AG08396 (cell line): Measurements from ENCODE around the gene SNX3.

ENCODE experiments used
- DNase-seq: peaks from one replicate; pipeline ENCODE4 v3.0.0; 2012; ENCODE audit warnings: low spot score, mixed read lengths

The SNX3 gene

DNA sequence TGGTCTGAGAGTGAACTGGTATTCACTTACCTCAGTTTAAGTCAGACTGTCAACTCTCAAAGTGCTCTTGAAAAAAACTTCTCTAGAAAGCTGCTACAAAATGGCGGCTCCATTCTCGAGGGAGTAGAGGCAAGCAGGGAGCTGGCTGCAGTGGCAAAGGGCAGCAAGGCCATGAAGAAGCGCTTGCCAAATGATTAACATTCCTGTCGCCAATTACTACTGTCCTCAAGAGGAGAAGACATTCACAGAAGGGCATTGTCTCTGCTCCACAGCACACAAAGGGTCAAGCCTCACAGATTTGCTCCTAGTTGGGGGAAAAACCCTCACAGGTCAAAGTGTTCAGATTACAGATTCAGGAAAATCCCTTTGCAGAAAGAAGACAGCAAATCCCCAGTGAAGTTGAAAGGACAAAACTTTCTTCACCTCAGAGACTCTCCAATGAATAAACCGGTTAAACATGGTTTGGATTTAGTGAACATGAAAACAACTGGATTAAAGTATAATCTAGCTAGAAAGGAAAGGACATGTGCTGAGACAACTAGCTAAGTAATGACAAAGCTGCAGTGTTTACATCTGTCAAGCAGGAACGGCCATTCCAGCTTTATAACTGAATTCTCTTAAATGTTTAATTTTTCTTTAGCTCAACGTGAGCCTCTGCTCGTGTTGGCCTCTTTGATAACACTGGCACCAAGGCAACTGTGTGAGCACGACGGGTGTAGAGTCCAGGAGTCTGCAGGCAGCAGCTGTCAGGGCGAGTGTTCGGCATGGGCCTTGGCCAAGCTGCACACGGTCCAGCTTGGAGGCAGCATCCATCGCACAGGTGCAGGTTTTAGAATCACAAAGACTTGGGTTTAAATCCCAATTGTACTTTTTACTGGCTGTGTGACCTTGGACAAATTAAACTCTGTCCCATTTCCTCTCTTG, 57.4 kb downstream of the SNX3 start:
- no peak for DNase-seq

GRCh38 chr6:108200631-108201030, 60.2 kb downstream of the SNX3 start:
- DNase-seq: no peak

DNA sequence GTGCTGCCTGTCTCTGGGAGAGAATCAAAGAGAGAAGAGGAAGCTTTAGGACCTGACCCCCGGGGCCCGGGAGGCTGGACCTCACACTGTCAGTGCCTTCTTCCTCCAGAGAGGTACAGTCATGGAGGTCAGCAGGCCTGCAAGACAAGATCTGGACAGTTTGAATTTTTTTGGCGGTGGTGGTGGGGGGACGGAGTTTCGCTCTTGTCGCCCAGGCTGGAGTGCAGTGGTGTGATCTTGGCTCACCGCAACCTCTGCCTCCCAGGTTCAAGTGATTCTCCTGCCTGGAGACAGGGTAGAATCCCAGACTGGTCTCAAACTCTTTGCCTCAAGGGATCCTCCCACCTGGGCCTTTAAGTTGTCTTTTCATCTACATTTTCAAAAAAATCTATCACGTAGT, 60.7 kb downstream of the SNX3 start:
- no peak for DNase-seq

DNA sequence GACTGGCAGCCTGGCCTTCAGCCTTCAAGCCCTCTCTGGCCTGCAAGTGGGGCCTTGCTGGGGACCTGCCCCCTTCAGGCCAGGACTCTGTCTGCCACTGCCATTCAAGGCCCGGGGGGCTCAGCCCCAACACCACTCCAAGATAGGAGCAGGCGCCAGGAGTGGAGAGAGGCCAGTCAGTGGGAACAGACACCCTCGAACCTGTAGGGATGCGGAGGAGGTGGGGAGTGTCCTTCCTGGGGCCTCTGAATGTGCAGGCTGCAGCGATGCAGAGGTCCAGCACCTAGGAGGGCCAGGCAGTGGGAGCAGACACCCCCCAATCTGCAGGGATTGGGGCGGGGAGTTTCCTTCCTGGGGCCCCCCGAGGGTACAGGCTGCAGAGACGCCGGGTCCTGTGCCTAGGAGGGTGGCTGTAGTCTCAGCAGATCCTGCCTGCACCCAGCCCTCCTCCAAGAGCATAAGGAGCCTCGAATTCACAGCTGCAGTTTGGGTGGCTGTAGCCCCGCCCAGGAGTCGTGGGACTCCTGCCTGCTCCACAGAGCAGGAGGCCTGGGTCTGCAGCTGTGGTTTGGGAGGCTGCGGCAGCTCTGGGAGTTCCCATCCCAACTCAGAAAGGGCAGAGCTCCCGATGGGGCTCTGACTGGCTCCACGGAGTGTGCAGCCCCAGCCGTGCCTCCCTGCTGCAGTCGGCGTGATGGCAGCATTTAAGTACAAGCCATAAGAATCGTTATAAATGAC, 61.9 kb downstream of the SNX3 start:
- DNase-seq: no peak

- no peak for DNase-seq
Measured at GRCh38 chr6:108195209-108195608, 65.6 kb downstream of the SNX3 start.

DNA sequence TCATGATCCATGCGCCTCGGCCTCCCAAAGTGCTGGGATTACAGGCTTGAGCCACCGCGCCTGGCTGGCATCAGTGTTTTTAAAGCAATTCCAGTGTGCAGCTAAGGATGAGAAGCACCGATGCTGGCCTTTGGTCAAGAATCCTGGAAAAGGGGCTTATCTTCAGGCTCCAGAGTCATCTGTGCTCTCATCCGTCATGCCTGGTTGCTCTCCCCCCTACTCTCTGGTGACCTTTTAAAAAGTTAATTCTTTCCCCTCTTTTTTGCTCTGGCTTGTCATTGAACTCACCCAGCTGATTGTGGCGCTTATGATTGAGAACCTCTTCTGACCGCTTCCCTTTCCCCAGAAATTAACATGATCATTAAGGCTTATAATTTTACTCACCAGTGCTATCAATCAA, 66.3 kb downstream of the SNX3 start:
- no peak for DNase-seq

DNA sequence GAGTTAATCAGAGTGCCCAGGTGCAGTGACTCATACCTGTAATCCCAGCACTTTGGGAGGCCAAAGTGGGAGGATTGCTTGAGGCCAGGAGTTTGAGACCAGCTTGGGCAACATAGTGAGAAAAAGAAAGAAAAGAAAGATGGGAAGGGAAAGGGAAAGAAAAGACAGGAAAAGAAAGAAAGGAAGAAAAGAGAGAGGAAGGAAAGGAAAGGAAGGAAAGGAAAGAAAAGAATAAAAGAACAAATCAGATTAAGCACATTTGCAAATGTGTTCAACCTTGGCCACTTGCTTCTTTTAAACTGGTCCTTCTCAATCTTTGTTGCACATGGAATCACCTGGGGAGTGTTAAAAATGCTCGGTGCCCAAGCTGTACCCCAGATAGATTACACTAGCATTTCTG, 67.0 kb downstream of the SNX3 start:
- no peak for DNase-seq

DNA sequence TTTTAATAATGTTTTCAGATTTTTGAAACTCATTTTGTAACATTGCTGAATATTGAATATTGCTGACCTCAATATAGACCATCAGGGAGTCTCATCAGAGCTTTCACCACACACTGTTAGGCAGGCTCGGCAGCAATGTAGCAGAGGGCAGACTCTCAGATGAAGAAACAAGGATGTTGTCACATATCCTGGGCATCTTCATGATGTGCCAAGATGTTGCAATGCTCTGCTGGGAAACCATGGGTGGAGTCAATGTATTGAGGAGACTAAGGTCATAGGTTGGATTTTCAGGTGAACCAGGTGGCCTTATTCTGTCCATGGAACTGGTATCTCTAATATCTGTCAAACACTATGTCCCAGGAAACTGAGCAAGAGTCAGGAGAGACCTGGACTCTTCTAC, 67.7 kb downstream of the SNX3 start:
- DNase-seq: no peak

- DNase-seq: no peak
Measured at GRCh38 chr6:108187519-108187918, 73.3 kb downstream of the SNX3 start.

DNA sequence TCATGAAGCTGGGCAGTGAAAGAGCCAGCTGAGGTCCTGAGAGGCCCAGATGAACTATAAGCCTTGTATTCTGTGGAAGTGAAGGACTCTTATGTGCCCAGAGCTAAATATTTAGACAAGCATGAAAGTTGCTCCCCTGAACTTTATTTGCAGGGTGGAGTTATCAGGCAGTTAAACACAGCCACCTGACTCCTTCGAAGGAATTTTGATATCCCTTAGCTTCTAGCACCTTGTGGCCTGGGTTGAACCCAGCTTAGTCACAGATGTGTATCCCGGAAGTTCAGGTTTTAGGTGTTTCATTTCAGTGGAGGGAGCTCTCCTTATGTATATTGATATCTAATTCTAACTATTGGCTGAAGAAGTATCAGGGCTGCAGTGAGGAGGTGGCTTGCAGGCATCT, 74.6 kb downstream of the SNX3 start:
- no peak for DNase-seq

- no peak for DNase-seq
Measured at GRCh38 chr6:108180776-108181175, 80.1 kb downstream of the SNX3 start.

DNA sequence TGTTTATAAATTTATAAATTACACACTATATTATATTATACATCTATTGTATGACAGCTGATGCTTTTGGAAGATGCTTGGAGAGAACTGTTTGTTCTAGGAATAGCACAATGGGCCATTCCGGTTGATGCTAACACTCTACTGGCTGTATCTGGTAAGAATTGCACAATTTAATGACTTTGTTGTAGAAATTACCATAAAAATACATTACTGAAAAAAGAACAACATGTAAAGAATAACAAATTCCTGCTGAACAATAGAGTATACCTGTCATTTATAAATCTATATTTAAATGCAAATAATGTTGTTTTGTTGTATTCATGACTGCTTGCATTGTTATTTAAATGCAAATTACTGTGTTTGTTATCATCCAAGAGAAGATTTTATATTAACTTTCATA, 80.6 kb downstream of the SNX3 start:
- no peak for DNase-seq

- no peak for DNase-seq
Measured at GRCh38 chr6:108179741-108180140, 81.1 kb downstream of the SNX3 start.

DNA sequence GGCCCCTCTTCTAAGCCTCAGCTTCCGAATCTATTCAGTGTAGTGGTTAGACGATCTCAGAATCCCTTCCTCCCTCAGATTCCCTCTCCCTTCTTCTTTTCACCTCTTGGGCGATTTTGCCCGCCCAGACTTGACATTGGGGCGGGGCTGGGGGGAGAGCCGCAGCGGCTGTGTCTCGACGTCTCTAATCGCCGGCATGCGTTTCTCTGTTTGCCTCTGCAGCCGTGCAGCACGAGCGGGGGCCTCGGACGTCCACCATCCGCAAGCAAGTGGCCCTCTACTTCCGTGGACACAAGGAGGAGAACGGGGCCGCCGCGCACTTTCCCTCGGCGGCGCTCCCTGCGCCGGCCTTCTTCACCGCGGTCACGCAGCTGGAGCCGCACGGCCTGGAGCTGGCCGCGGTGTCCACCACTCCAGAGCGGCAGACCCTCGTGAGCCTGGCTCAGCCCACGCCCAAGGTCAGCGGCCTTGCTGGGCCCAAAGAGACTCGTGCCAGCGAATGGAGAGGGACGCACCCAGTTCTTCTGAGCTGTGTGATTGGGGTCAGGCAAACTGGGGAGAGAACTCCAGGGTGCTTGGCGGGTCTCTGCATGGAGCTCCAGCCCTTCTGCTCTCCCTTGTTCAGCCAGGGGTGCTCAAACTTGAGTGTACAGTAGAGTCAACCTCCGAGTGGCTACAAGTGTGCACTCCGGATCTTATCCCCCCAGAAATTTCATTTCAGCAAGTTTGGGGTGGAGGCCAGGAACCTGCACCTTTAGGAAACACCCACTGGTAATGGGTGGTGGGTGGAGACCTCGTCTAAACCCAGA, 84.4 kb downstream of the SNX3 start:
- no peak for DNase-seq

GRCh38 chr6:108175592-108176279, 85.1 kb downstream of the SNX3 start:
- DNase-seq: no peak

DNA sequence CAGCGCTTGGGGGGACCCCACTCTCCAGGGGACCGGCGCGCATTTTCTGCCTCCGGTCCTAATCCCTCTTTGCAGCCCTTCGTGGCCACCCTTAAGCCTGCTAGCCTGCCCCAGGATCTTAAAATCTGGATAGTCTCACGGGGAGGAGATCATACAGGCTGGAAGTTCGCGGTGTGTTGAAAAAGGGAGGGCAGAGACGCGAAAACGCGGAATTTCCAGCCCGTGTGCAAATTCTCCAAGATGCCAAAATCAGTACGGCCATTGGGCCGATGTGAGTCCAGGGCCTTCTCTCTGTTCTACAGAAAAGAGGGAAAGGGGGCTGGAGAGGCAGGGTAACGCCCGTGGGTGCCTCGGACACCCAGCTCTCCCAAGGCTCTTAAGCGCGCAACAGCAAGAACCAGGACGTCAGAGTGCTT, 85.7 kb downstream of the SNX3 start:
- DNase-seq: no peak

- DNase-seq: no peak
Measured at GRCh38 chr6:108174371-108175175, 86.3 kb downstream of the SNX3 start.

DNA sequence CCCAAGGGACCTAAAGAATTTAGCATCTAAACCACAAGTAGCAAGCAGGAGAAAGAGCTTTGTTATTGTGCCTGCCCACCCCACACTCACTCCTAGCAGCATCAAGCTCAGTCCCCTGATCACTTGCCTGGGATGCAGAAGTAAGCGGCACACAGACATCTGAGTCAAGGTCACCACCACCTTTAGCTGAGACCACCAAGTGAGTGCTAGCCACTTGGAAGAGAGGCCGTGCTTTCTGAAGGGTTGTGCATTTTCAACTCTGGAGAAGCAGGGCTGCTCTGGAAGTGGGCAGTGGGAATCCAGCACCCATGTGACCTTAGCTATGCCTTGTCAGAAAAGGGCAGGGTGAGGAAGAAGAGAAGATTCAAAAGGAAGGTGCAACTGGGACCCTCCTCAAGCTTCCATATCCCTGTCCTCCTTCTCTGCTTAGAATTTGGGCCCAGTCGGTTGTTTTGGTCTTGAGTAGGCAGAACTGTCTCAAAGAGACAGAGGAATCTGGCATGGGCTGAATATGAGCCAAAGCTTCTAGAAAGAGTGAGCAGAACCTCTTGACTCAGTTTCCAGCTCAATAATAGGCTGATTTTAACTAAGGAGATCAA, 88.8 kb downstream of the SNX3 start:
- DNase-seq: no peak

- no peak for DNase-seq
Measured at GRCh38 chr6:108171291-108171917, 89.4 kb downstream of the SNX3 start.
